ENCODE results near the gene PLEKHB2.

The PLEKHB2 gene

DNA sequence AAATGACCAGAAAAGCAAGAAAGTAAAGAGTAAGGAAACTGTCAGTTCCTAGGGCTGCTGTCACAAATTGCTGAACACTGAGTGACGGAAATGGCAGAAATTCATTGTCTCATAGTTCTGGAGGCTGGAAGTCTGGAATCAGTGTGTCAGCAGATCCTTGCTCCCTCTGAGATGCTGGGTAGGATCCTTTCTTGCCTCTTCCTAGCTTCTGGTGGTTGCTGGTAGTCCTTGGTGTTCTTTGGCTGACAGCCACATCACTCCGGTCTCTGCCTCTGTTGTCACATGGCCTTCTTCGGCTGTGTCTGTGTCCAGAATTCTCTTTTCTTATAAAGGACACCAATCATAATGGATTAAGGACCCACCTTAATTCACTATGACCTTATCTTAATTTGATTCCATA, 21.9 kb downstream of the PLEKHB2 start:
- TF ChIP-seq ZNF8 (CRISPR knock-in tag; IDR thresholded peaks at IDR 0.05) (no peak), CSRNP3 (CRISPR knock-in tag; IDR thresholded peaks at IDR 0.05) (no peak), ZFP30 (CRISPR knock-in tag; IDR thresholded peaks at IDR 0.05) (no peak), CSDC2 (CRISPR knock-in tag; IDR thresholded peaks at IDR 0.05) (no peak), TSHZ2 (CRISPR knock-in tag; IDR thresholded peaks at IDR 0.05) (no peak), ESRRG (CRISPR knock-in tag; IDR thresholded peaks at IDR 0.05) (no peak), SNAI2 (CRISPR knock-in tag; IDR thresholded peaks at IDR 0.05) (no peak), PPARA (CRISPR knock-in tag; IDR thresholded peaks at IDR 0.05; ENCODE audit: borderline replicate concordance) (no peak), BACH2 (CRISPR knock-in tag; IDR thresholded peaks at IDR 0.05; ENCODE audit: borderline replicate concordance) (no peak), ISL1 (CRISPR knock-in tag; IDR thresholded peaks at IDR 0.05) (no peak), ZNF70 (CRISPR knock-in tag; IDR thresholded peaks at IDR 0.05) (no peak), GLIS3 (CRISPR knock-in tag; IDR thresholded peaks at IDR 0.05) (no peak), ZFP3 (CRISPR knock-in tag; IDR thresholded peaks at IDR 0.05) (no peak), OSR1 (CRISPR knock-in tag; IDR thresholded peaks at IDR 0.05) (no peak)

GRCh38 chr2:131127981-131128380, 22.8 kb downstream of the PLEKHB2 start:
- no peak for TF ChIP-seq ZNF8 (CRISPR knock-in tag; IDR thresholded peaks at IDR 0.05)
- TF ChIP-seq OSR1 (CRISPR knock-in tag; IDR thresholded peaks at IDR 0.05) = no peak
- no peak for TF ChIP-seq CSRNP3 (CRISPR knock-in tag; IDR thresholded peaks at IDR 0.05)
- TF ChIP-seq GLIS3 (CRISPR knock-in tag; IDR thresholded peaks at IDR 0.05) = no peak
- TF ChIP-seq BACH2 (CRISPR knock-in tag; IDR thresholded peaks at IDR 0.05; ENCODE audit: borderline replicate concordance) = no peak
- TF ChIP-seq, protein P1, sequence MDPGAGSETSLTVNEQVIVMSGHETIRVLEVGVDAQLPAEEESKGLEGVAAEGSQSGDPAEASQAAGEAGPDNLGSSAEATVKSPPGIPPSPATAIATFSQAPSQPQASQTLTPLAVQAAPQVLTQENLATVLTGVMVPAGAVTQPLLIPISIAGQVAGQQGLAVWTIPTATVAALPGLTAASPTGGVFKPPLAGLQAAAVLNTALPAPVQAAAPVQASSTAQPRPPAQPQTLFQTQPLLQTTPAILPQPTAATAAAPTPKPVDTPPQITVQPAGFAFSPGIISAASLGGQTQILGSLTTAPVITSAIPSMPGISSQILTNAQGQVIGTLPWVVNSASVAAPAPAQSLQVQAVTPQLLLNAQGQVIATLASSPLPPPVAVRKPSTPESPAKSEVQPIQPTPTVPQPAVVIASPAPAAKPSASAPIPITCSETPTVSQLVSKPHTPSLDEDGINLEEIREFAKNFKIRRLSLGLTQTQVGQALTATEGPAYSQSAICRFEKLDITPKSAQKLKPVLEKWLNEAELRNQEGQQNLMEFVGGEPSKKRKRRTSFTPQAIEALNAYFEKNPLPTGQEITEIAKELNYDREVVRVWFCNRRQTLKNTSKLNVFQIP (CRISPR knock-in tag; IDR thresholded peaks at IDR 0.05; ENCODE audit: borderline replicate concordance, low read depth) = no peak
- TF ChIP-seq ZFP3 (CRISPR knock-in tag; IDR thresholded peaks at IDR 0.05) = no peak
- TF ChIP-seq PPARA (CRISPR knock-in tag; IDR thresholded peaks at IDR 0.05; ENCODE audit: borderline replicate concordance) = no peak
- no peak for TF ChIP-seq ZNF565 (CRISPR knock-in tag; conservative IDR thresholded peaks at IDR 0.05; ENCODE audit: low read depth)
- TF ChIP-seq ZC3H10 (CRISPR knock-in tag; IDR thresholded peaks at IDR 0.05) = no peak
- no peak for TF ChIP-seq CSDC2 (CRISPR knock-in tag; IDR thresholded peaks at IDR 0.05)
- no peak for TF ChIP-seq RARB (CRISPR knock-in tag; IDR thresholded peaks at IDR 0.05)
- TF ChIP-seq CREB5 (CRISPR knock-in tag; IDR thresholded peaks at IDR 0.05; ENCODE audit: low read depth) = no peak

More for the DNA sequence above, 21.9 kb downstream of the PLEKHB2 start:
- ATAC-seq = no peak

GRCh38 chr2:131130298-131130596, 25.1 kb downstream of the PLEKHB2 start:
- ATAC-seq = no peak
- TF ChIP-seq BACH2 (CRISPR knock-in tag; IDR thresholded peaks at IDR 0.05; ENCODE audit: borderline replicate concordance) (no peak), TCF4 (CRISPR knock-in tag; IDR thresholded peaks at IDR 0.05; ENCODE audit: borderline replicate concordance) (no peak), ZC3H10 (CRISPR knock-in tag; IDR thresholded peaks at IDR 0.05) (no peak), CREB5 (CRISPR knock-in tag; IDR thresholded peaks at IDR 0.05; ENCODE audit: low read depth) (no peak), CSRNP3 (CRISPR knock-in tag; IDR thresholded peaks at IDR 0.05) (no peak), RARB (CRISPR knock-in tag; IDR thresholded peaks at IDR 0.05) (no peak), ESRRG (CRISPR knock-in tag; IDR thresholded peaks at IDR 0.05) (no peak), GLIS3 (CRISPR knock-in tag; IDR thresholded peaks at IDR 0.05) (no peak), TOX (CRISPR knock-in tag; IDR thresholded peaks at IDR 0.05; ENCODE audit: borderline replicate concordance) (no peak)

More at GRCh38 chr2:131127981-131128380, 22.8 kb downstream of the PLEKHB2 start:
- ATAC-seq = no peak

Data from SK-N-SH treated with all-trans-retinoic acid at 6 μM for 48 hours (cell line).